Uterus (tissue), 4 donors: ENCODE results near the gene ELF2. TPM values are rescaled to one million over a fixed set of nuclear protein-coding genes. Genes with fewer than 3 reads are reported as not detected.
A peak's percentile ranks its signal among the peaks of the same experiment; 100 is the strongest.

Source experiments
- DNase-seq, 2 donors: peaks; one replicate each; pipeline ENCODE4 v3.0.0-alpha.2; 2019 to 2020
- H3K27ac ChIP-seq, 2 donors: fragments of 200-600 bp; sonication (generic); 1 replicate in 1 of 2; 2 replicates in 1 of 2; pipeline ENCODE4 v1.5.1; 2016 to 2018
- H3K27me3 ChIP-seq, 2 donors: fragments of 200-600 bp; sonication (generic); one replicate each; pipeline ENCODE4 v1.5.1; 2018 to 2019; ENCODE audit warnings: control low read depth in 1 of 2
- H3K36me3 ChIP-seq, 2 donors: fragments of 200-600 bp; sonication (generic); one replicate each; pipeline ENCODE4 v1.5.1; 2019; ENCODE audit warnings: control low read depth in 1 of 2
- H3K4me1 ChIP-seq, 2 donors: fragments of 200-600 bp; sonication (generic); one replicate each; pipeline ENCODE4 v1.5.1; 2018 to 2019; ENCODE audit warnings: control low read depth in 1 of 2
- H3K4me3 ChIP-seq, 2 donors: fragments of 200-600 bp; sonication (generic); 1 replicate in 1 of 2; 2 replicates in 1 of 2; pipeline ENCODE4 v1.5.1; 2018 to 2019; ENCODE audit warnings: mild to moderate bottlenecking in 1 of 2
- H3K9me3 ChIP-seq, 2 donors: fragments of 200-600 bp; sonication (generic); one replicate each; pipeline ENCODE4 v1.5.1; 2019; ENCODE audit warnings: control low read depth in 1 of 2
- CTCF ChIP-seq, 4 experiments: fragments of 200-600 bp in 2 of 4; fragments of 450-650 bp in 2 of 4; sonication (generic) in 2 of 4; IDR thresholded peaks; one replicate each; pipeline ENCODE4 v1.5.1; 2016 to 2019; ENCODE audit warnings: antibody characterized with exemption in 4 of 4, mild to moderate bottlenecking in 2 of 4, moderate library complexity in 1 of 4
- POLR2A ChIP-seq, 2 donors: fragments of 450-650 bp; IDR thresholded peaks; one replicate each; pipeline ENCODE4 v1.6.1; 2016; ENCODE audit warnings: antibody characterized with exemption in 2 of 2, mild to moderate bottlenecking in 1 of 2, moderate library complexity in 1 of 2
- intact Hi-C: fragments of 100-400 bp; cut with DNase I; formaldehyde crosslinking; loops from one replicate; pipeline ENCODE4 v1.15.1; 2023; ENCODE audit warnings: low total_unique reads
- total RNA-seq, 4 donors: library from RNA; depleted of rRNA in 3 of 4; stranded (reverse); fragments of >200 nt in 3 of 4; gene quantifications; one replicate each; pipeline versions ENCODE4 v1.1.0 to v1.2.4, GENCODE V29; 2014 to 2023
- donor health status: DM: yes; HTN: yes; CAD: no.

The ELF2 gene
- total RNA-seq, 4 donors from 2014 or later = 65.8 to 103 (median 86.0) TPM

GRCh38 chr4:139188648-139189416 is 11.8 kb upstream of the ELF2 start:
- no peaks in the 10 kb centered on the region for H3K9me3 ChIP-seq
- TF ChIP-seq CTCF (IDR thresholded peaks at IDR 0.05) (no peak), POLR2A (IDR thresholded peaks at IDR 0.05) (no peak)
- no peak overlapping the region for H3K27ac ChIP-seq
- H3K4me1 ChIP-seq = no peaks in the 10 kb centered on the region
- H3K4me3 ChIP-seq = no peak overlapping the region
- no peaks in the 10 kb centered on the region for H3K27me3 ChIP-seq
- H3K36me3 ChIP-seq = no peaks in the 10 kb centered on the region
- intact Hi-C loops = no loop called here
- no peak for DNase-seq

GRCh38 chr4:139184129-139184528 is 7.1 kb upstream of the ELF2 start:
- H3K9me3 ChIP-seq = no peaks in the 10 kb centered on the region
- no peak overlapping the region for H3K4me3 ChIP-seq
- H3K4me1 ChIP-seq = no peaks in the 10 kb centered on the region
- DNase-seq = no peak
- no peaks in the 10 kb centered on the region for H3K27me3 ChIP-seq
- H3K27ac ChIP-seq = no peak overlapping the region
- intact Hi-C loops = no loop called here
- TF ChIP-seq POLR2A (IDR thresholded peaks at IDR 0.05) = no peak
- TF ChIP-seq CTCF (IDR thresholded peaks at IDR 0.05) = peak in 1 of 4 experiments; percentile 13
- H3K36me3 ChIP-seq = no peaks in the 10 kb centered on the region

GRCh38 chr4:139177869-139178619 is 1.0 kb upstream of the ELF2 start:
- Histone ChIP-seq H3K4me1 (no peaks in the 10 kb centered on the region), H3K36me3 (no peaks in the 10 kb centered on the region), H3K9me3 (no peaks in the 10 kb centered on the region), H3K27me3 (no peaks in the 10 kb centered on the region), H3K27ac (peak overlapping the region; percentile 98), H3K4me3 (peak overlapping the region; percentile 75 to 77)
- peak in 1 of 4 experiments; percentile 3 for TF ChIP-seq CTCF (IDR thresholded peaks at IDR 0.05)
- TF ChIP-seq POLR2A (IDR thresholded peaks at IDR 0.05) = peak; percentile 91 to 93
- DNase-seq = peak; percentile 94 to 95
- intact Hi-C loops = loop anchor here (10.0 kb wide), 1 partner anchor 93 kb away; no protein-coding TSS in a partner anchor

GRCh38 chr4:139176302-139177048 is 543 bp downstream of the ELF2 start:
- H3K4me1 ChIP-seq = no peaks in the 10 kb centered on the region
- DNase-seq = peak; percentile 81 to 83

More at GRCh38 chr4:139176302-139177048, 543 bp downstream of the ELF2 start:
- H3K27ac ChIP-seq = peak overlapping the region; percentile 98
- intact Hi-C loops = loop anchor here (10.0 kb wide), 1 partner anchor 92 kb away; no protein-coding TSS in a partner anchor
- no peaks in the 10 kb centered on the region for H3K36me3 ChIP-seq
- no peaks in the 10 kb centered on the region for H3K9me3 ChIP-seq
- peak in 1 of 4 experiments; percentile 6 for TF ChIP-seq CTCF (IDR thresholded peaks at IDR 0.05)
- peak; percentile 45 to 60 for TF ChIP-seq POLR2A (IDR thresholded peaks at IDR 0.05)
- H3K4me3 ChIP-seq = peak overlapping the region; percentile 75 to 77
- no peaks in the 10 kb centered on the region for H3K27me3 ChIP-seq
